Measurements from ENCODE around the gene JMJD8. TPM values are rescaled to one million over a fixed set of nuclear protein-coding genes. Genes with fewer than 3 reads are reported as not detected.

JMJD8 gene
- total RNA-seq, 4 donors from 2014 or later = 45.6 to 56.1 (median 51.9) TPM

DNA sequence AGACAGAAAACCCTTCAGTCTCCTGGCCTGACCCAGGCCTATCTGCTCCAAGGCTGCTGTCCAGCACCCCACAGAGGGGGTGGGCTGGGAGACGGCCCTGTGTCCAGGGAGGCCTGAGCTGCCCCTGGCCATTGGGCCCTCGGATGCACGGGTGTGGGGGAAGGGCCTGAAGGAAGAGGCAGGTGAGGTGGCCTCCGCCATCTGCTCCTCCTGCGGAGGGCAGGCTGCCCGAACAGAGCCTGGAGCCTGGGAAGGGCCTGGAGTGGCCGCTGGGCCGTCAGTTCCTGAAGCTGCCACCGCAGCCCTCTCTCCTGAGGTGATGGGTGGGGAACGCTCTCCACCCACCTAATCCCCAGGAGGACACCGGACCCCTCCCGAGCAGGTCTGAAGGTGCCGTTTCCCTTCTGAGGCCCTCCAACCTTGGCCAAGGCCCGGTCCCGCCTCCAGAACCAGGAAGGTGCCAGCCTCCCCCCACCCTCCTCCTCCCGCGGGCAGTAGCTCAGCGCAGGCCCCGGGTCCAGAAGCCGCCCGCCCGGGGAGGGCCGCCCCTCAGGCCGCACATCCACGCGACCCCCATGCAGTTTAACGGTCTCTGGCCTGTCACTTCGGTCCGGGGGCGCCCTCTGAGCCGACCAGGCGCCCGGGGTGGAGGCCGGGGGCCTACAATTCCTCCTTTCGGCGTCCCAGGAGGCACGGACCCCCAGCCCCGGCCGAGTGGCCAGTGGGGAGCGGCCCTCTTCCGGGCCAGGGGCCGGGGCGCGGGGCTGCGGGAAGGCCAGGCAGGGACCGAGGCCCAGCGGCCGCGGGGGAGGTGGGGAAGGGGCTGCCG lies 20.6 kb upstream of the JMJD8 start:
- Histone ChIP-seq H3K27ac (no peak overlapping the region), H3K9me3 (no peaks in the 10 kb centered on the region), H3K27me3 (peaks cover 0 to 68% of the 10 kb centered on the region in 2 donors), H3K4me1 (peaks cover 0 to 16% (median 6%) of the 10 kb centered on the region in 4 donors), H3K36me3 (no peaks in the 10 kb centered on the region), H3K4me3 (no peak overlapping the region)
- no peak for DNase-seq
- TF ChIP-seq, protein P1, sequence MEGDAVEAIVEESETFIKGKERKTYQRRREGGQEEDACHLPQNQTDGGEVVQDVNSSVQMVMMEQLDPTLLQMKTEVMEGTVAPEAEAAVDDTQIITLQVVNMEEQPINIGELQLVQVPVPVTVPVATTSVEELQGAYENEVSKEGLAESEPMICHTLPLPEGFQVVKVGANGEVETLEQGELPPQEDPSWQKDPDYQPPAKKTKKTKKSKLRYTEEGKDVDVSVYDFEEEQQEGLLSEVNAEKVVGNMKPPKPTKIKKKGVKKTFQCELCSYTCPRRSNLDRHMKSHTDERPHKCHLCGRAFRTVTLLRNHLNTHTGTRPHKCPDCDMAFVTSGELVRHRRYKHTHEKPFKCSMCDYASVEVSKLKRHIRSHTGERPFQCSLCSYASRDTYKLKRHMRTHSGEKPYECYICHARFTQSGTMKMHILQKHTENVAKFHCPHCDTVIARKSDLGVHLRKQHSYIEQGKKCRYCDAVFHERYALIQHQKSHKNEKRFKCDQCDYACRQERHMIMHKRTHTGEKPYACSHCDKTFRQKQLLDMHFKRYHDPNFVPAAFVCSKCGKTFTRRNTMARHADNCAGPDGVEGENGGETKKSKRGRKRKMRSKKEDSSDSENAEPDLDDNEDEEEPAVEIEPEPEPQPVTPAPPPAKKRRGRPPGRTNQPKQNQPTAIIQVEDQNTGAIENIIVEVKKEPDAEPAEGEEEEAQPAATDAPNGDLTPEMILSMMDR (IDR thresholded peaks at IDR 0.05) = no peak
- no peak for TF ChIP-seq POLR2A (IDR thresholded peaks at IDR 0.05)

DNA sequence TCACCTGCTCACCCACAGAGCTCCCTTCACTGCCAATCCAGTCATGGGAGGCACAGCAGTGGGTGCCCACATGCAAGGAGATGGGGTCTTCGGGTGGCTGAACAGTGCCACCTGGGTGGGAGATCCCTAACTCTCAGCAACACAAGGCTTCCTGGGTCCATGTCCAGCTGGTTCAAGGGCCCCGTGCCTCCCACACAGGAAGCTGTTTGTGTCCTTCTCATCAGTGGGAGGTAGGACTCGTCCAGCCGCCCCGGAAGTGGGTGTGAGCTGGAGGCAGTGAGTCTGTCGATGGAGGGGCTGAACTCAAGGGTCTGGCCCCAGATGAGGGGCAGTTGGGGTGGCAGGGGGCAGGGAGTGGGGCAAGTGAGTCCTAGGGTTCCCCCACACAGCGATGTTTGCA lies 19.9 kb upstream of the JMJD8 start:
- H3K27me3 ChIP-seq = peaks cover 0 to 71% of the 10 kb centered on the region in 2 donors
- no peak overlapping the region for H3K27ac ChIP-seq
- TF ChIP-seq POLR2A (IDR thresholded peaks at IDR 0.05) = no peak
- TF ChIP-seq, protein P1 (IDR thresholded peaks at IDR 0.05) = no peak
- no peak for DNase-seq
- no peaks in the 10 kb centered on the region for H3K36me3 ChIP-seq
- H3K4me1 ChIP-seq = peaks cover 0 to 16% (median 6%) of the 10 kb centered on the region in 4 donors
- no peaks in the 10 kb centered on the region for H3K9me3 ChIP-seq
- H3K4me3 ChIP-seq = no peak overlapping the region

DNA sequence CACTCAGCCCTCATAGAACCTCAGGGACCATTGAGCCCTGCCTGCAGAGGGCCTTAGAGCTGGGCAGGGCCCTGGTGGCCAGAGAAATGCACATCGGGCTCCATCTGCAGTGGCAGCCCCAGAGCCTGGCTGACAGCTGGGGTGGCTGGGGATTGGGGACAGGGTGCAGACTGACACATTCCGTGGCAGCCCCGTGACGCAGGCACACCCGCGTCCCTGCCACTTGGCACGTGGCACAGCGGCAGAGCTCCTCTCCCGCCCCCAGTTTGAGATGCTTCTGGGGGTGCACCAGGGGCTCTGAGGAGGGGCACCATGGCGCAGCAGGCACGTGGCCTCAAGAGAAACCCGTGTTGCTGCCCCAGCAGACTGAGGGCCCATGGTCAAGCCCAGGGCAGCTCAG lies 19.3 kb upstream of the JMJD8 start:
- H3K36me3 ChIP-seq = no peaks in the 10 kb centered on the region
- no peak for DNase-seq
- H3K4me1 ChIP-seq = peaks cover 0 to 16% (median 6%) of the 10 kb centered on the region in 4 donors
- no peak overlapping the region for H3K27ac ChIP-seq
- H3K9me3 ChIP-seq = no peaks in the 10 kb centered on the region
- H3K27me3 ChIP-seq = peaks cover 0 to 71% of the 10 kb centered on the region in 2 donors
- no peak for TF ChIP-seq POLR2A (IDR thresholded peaks at IDR 0.05)
- no peak overlapping the region for H3K4me3 ChIP-seq

DNA sequence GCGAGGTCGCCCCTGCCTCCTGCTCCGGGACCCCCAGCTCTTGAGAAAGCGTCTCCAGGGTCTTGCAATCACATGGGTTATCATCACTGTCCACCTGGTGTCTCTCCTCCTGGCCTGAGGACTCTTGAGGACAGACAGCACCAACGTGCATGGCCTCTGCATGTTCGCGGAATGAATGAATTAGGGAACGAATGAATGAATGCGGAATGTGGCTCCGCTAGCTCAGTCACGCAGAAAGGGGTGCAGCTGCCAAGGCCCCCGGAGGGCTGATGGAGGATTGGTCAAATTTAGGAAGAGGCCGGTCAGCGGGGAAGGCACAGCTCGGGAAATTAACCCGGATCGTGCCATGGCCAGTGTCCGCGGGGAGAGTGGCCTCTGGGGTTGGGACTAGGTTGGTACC lies 18.2 kb upstream of the JMJD8 start:
- H3K36me3 ChIP-seq = no peaks in the 10 kb centered on the region
- H3K4me1 ChIP-seq = peaks cover 0 to 16% (median 6%) of the 10 kb centered on the region in 4 donors
- H3K9me3 ChIP-seq = no peaks in the 10 kb centered on the region
- no peak for DNase-seq
- no peak overlapping the region for H3K4me3 ChIP-seq
- peaks cover 0 to 67% of the 10 kb centered on the region in 2 donors for H3K27me3 ChIP-seq
- TF ChIP-seq, protein P1 (IDR thresholded peaks at IDR 0.05) = no peak
- no peak for TF ChIP-seq POLR2A (IDR thresholded peaks at IDR 0.05)
- no peak overlapping the region for H3K27ac ChIP-seq

DNA sequence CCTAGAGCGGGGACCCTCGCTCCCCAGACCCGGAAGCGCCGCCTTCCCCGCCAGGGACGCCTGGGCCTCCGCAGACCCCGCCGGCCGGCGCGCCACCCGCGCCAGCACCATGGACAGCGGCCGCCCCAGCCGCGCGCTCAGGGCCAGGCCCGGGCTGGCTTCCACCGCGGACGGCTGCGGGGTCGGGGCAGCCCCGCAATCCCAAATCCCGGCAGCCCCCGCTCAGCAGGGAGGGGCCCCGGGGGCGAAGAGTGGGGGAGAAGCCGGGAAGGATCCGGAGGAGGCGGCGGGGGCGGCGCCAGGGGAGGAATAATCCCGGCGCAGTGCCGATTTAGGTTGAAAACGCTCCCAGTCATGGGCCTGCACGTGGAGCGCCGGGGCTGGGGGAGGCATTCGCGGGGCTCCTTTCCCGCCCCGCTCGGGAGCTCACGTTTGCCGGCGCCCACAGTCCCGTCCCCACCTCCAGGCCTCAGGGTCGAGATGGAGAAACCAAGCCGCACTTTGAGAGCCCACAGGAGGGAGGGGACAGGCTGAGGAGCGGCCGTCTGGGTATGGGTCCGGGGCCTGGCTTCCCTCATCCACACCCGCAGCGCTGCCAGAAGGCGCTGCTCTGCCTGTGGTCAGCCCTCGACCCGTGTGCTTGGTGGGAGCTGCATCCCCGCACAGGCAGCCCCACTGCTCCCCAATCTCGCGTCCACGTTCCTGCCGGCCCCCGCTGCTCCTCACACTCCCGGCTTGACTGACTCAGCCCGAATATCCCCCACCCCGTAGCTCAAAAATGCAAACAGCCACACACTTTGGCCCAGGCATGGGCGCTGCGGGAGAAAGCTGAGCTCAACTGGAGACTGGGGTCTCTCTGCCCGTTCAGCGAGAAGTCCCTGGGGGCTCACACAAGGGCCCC lies 16.8 kb upstream of the JMJD8 start:
- H3K4me3 ChIP-seq = no peak overlapping the region
- H3K4me1 ChIP-seq = peaks cover 0 to 16% (median 9%) of the 10 kb centered on the region in 4 donors
- H3K27me3 ChIP-seq = peaks cover 0 to 57% of the 10 kb centered on the region in 2 donors
- H3K27ac ChIP-seq = no peak overlapping the region
- no peaks in the 10 kb centered on the region for H3K36me3 ChIP-seq
- DNase-seq = no peak
- TF ChIP-seq POLR2A (IDR thresholded peaks at IDR 0.05) = no peak
- TF ChIP-seq, protein P1 (IDR thresholded peaks at IDR 0.05) = no peak
- no peaks in the 10 kb centered on the region for H3K9me3 ChIP-seq
